GM23248 (cell line): Measurements from ENCODE around the gene GDF11.

Source experiments
- EZH2 ChIP-seq: fragments of 200-600 bp; sonication (generic); IDR thresholded peaks from 2 replicates; pipeline ENCODE4 v1.6.1; 2018; ENCODE audit warnings: antibody characterized with exemption, mild to moderate bottlenecking; ENCODE audit not compliant: insufficient read depth, poor library complexity, severe bottlenecking
- EZH2phosphoT487 ChIP-seq: fragments of 200-600 bp; sonication (generic); IDR thresholded peaks from 2 replicates; pipeline ENCODE4 v1.6.1; 2018; ENCODE audit warnings: antibody characterized with exemption, moderate library complexity, mild to moderate bottlenecking, low read depth; ENCODE audit not compliant: insufficient read depth

DNA sequence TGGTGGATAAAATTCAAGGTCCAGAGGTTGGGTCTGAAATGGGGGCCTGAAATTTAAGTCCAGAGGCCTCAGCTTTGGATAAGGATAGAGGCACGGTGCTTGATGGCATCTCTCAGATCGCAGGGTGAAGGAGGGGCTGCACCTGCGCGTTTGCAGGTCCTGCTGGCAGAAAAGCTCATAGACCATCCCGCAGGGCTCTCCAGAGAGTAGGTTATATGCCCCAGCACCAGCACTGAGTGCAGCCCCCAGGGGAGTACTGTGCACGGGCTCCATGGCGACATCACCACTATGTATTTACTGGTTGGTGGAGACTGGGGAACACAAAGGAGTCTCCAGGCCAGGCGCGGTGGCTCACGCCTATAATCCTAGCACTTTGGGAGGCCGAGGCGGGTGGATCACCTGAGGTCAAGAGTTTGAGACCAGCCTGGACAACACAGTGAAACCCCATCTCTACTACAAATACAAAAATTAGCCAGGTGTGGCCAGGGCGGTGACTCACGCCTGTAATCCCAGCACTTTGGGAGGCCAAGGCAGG is 9.8 kb upstream of the GDF11 start:
- TF ChIP-seq EZH2phosphoT487 (no peak), EZH2 (no peak)
